Measurements from ENCODE around the gene GP1BA.
"Not testable (repeated sequence)": the region's sequence is repeated elsewhere in the genome, so short reads cannot be mapped to it uniquely, and the experiment has no call there.

DNA sequence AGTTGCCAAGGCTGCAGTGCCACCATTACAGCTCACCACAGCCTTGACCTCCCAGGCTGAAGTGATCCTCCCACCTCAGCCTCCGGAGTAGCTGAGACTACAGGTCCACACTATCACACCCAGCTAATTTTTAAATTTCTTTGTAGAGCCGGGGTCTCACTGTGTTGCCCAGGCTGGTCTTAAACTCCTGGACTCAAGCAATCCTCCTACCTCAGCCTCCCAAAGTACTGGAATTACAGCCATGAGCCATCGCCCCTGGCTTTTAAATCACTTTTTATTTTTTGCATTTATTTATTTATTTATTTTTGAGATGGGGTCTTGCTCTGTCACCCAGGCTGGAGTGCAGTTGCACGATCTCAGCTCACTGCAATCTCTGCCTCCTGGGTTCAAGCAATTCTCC lies 17.5 kb upstream of the GP1BA start:
- not testable (repeated sequence) for TF ChIP-seq CTCF (IDR thresholded peaks at IDR 0.05); FOXP1 (CRISPR knock-in tag; IDR thresholded peaks at IDR 0.05; ENCODE audit: borderline replicate concordance); ETV6 (CRISPR knock-in tag; IDR thresholded peaks at IDR 0.05); EMX1 (CRISPR knock-in tag; IDR thresholded peaks at IDR 0.05); GABPB1 (CRISPR knock-in tag; IDR thresholded peaks at IDR 0.05); FOXK1 (CRISPR knock-in tag; IDR thresholded peaks at IDR 0.05)
